Measurements from ENCODE around the gene NEK6. TPM values are rescaled to one million over a fixed set of nuclear protein-coding genes. Genes with fewer than 3 reads are reported as not detected.

NEK6 gene
- total RNA-seq, 1 donor = 64.3 TPM

DNA sequence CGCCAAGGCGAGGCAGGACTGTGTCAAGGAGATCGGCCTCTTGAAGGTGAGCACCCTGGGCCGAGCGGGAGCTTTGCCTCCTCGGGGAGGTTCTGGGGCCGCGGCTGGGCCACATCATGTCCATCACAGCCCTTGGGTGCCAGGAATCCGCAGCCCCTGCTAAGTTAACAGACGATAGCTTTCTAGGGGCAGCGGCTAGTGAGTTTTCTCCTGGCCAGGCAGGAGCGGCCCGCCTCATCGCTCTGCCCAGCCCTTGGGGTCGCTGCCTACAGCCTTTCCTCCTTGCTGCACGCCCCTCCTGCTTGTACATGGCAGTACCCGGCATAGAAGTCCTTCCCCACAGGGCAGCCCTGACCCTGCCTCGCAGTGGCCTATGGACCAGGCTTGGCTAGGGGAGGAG is 56.2 kb downstream of the NEK6 start:
- no peak overlapping the region for H3K4me3 ChIP-seq (ENCODE audit: low read depth, low read length)
- TF ChIP-seq, protein P1, sequence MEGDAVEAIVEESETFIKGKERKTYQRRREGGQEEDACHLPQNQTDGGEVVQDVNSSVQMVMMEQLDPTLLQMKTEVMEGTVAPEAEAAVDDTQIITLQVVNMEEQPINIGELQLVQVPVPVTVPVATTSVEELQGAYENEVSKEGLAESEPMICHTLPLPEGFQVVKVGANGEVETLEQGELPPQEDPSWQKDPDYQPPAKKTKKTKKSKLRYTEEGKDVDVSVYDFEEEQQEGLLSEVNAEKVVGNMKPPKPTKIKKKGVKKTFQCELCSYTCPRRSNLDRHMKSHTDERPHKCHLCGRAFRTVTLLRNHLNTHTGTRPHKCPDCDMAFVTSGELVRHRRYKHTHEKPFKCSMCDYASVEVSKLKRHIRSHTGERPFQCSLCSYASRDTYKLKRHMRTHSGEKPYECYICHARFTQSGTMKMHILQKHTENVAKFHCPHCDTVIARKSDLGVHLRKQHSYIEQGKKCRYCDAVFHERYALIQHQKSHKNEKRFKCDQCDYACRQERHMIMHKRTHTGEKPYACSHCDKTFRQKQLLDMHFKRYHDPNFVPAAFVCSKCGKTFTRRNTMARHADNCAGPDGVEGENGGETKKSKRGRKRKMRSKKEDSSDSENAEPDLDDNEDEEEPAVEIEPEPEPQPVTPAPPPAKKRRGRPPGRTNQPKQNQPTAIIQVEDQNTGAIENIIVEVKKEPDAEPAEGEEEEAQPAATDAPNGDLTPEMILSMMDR (IDR thresholded peaks at IDR 0.05; ENCODE audit: insufficient read depth, low read length) = no peak
- no peak for DNase-seq (ENCODE audit: low read depth)

DNA sequence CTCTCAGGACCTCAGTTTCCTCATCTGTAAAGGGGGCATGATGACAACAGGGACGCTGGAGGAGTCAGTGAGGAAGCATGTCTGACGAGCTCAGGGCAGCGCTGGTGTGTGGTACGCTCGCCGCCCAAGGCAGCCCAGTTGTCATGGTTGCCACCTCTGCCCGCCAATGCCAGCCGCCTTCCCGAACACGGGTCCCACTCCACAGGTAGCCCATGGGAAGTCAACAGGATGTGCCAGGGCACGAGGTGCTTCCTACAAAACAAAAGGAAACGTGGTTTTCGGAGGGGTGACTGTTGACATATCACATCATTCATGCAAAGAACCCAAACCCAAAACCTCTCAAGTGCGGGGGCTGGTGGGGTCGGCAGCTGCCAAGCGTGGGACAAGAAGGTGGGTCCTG is 58.1 kb downstream of the NEK6 start:
- H3K4me3 ChIP-seq (ENCODE audit: low read depth, low read length) = no peak overlapping the region
- TF ChIP-seq, protein P1 (IDR thresholded peaks at IDR 0.05; ENCODE audit: insufficient read depth, low read length) = no peak
- no peak for DNase-seq (ENCODE audit: low read depth)

DNA sequence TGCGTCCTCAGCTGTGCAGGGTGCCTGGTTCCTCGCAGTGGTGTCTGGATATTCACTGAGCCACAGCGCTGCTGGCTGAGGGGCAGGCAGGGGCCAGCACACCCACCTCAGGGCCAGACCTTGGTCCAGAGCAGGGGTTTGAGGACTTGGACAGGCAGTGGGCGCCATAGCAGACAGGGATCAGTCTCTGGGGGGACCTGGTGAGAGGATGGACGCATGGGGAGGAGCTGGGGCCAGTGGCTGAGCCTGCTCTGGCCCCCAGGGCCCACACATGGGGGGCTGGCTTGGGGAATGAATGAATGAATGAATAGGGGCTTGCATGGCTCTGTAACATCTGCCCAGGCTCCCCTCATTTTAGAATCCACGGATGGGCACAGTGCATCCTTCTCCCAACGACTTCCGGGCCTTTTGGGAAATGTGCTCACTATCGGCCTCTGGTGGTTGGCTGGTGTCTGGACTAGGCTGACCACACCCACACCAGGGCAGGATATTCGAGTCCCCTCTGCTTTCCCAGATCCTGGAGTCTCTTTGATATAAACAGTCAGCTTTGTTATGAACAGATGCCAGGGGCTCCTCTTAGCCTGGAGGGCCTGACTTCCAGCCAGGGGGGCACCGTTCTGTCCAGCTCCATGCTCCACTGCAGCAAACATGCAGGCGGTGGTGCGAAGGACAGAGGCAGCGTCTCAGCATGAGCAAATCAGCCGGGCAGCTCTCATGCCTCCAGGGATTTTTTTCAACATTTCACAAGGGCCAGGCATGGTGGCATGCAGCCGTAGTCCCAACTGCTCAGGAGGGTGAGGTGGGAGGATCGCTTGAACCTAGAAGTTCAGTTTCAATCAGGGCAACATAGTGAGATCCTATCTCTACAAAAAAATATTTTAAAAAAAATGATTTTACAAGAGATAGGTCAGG is 62.6 kb downstream of the NEK6 start:
- TF ChIP-seq, protein P1 (IDR thresholded peaks at IDR 0.05; ENCODE audit: insufficient read depth, low read length) = peak; percentile 96
- H3K4me3 ChIP-seq (ENCODE audit: low read depth, low read length) = no peak overlapping the region
- DNase-seq (ENCODE audit: low read depth) = peak; percentile 74

DNA sequence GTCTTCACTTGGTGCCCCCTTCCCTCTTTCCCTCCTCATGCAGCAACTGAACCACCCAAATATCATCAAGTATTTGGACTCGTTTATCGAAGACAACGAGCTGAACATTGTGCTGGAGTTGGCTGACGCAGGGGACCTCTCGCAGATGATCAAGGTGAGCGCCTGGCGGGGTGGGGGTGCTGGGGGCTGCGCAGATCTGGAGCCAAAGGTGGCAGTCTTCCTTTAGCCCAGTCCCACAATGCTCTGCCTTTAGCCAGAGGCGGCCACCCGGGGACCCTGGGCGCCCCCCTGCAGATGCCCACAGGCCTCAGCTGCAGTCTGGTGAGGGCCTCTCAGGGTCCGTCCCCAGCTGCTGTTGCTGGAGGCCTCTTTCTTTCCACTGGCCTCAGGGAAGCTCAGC is 63.7 kb downstream of the NEK6 start:
- TF ChIP-seq, protein P1 (IDR thresholded peaks at IDR 0.05; ENCODE audit: insufficient read depth, low read length) = no peak
- H3K4me3 ChIP-seq (ENCODE audit: low read depth, low read length) = no peak overlapping the region
- no peak for DNase-seq (ENCODE audit: low read depth)

DNA sequence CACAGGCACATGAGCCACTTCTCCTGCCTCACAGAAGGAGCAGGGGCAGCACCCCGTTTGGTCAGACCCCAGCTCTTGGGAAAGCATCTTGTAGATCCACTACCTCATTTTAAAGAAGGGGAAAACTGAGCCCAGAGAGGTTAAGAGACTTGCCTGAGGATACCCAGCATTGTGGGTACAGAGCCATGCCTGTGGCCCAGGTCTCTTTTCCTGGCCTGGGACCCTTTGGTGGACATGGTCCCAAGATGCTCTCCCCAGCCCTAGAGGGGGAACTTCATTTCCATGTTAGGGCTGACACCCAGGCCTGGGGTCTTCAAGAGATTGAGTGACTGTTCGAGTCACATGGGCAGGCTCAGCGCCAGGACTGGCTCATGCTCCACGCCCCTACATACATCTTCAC is 64.2 kb downstream of the NEK6 start:
- DNase-seq (ENCODE audit: low read depth) = no peak
- H3K4me3 ChIP-seq (ENCODE audit: low read depth, low read length) = no peak overlapping the region
- TF ChIP-seq, protein P1 (IDR thresholded peaks at IDR 0.05; ENCODE audit: insufficient read depth, low read length) = no peak

DNA sequence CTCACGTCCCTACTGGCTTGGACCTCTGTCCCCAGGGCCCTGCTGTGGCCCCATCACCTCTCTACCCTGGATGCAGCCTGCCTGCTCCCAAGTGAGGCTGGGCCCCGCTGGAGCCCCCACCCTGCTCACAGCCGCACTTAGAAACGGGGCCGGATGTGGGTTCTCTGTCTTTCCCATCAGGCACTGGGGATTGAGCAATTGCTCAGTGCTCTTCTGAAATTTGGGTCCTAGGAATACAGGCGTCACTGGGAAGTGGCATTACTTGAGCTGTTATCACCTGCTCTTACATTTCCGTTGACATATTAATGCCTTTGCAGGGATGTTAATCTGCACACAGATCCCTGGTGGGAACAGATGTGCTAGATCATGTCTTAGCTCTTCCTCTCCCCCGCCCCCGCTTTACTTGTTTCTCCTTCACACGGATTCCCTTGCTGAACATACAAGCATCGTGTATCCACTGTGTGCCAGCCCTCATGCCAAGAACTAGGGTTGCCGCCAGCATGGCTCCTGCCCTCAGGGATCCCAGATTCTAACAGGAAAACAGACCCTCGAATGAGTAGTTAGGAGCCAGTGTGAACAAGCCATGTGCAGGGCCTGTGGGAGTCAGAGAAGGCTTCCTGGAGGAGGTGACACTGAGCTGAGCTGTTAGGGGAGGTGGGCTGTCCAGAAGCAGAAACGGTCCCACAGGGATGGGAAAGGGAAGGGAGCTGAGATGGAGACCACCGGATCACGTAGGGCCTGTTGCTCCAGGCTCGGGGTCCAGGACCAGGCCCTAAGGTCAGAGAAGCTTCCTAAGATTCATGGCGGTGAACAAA is 65.1 kb downstream of the NEK6 start:
- TF ChIP-seq, protein P1 (IDR thresholded peaks at IDR 0.05; ENCODE audit: insufficient read depth, low read length) = no peak
- no peak overlapping the region for H3K4me3 ChIP-seq (ENCODE audit: low read depth, low read length)
- DNase-seq (ENCODE audit: low read depth) = no peak

Data from fibroblast of the aortic adventitia (primary cell).